Measurements from ENCODE around the gene PPT1. TPM values are rescaled to one million over a fixed set of nuclear protein-coding genes. Genes with fewer than 3 reads are reported as not detected.

The PPT1 gene
- total and polyA plus RNA-seq, 2 donors (not counting 3 experiments of a cell fraction or from before 2014, with no cell fraction given), result 58.0 to 131 TPM

DNA sequence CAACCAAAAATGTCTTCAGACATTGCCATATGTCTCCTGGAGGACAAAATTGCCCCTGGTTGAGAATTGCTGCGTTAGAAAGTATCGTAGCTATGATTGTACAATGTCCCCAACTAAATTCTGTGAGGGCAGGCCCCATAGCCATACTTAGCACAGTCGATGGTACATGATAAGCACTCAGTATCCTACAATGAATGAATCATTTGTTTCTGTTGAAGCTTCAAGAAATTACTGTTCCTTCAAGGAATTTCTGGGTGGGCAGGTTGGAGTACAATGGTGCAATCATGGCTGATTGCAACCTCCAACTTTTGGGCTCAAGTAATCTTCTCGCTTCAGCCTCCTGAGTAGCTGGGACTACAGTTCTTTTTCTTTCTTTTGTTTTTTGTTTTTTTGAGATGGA, 51.9 kb downstream of the PPT1 start:
- no peak overlapping the region for H3K4me3 ChIP-seq (replicated peaks in 1 of 3; ENCODE audit: insufficient read depth in 1 of 3, low read depth in 1 of 3, low read length in 3 of 3)
- peaks cover 5% of the 10 kb centered on the region for H4K20me1 ChIP-seq (replicated peaks; ENCODE audit: control insufficient read depth, extremely low read depth, insufficient read depth, low read length)
- no peak overlapping the region for H2AFZ ChIP-seq (ENCODE audit: low read depth, low read length)
- H3K36me3 ChIP-seq (ENCODE audit: control insufficient read depth in 2 of 2, extremely low read depth in 1 of 2, insufficient read depth in 2 of 2, low read length in 2 of 2), result peaks cover 0 to 3% of the 10 kb centered on the region in 2 experiments
- peaks cover 95% of the 10 kb centered on the region for H3K79me2 ChIP-seq (ENCODE audit: control insufficient read depth, insufficient read depth, low read length)
- H3K9me3 ChIP-seq (replicated peaks; ENCODE audit: control insufficient read depth, insufficient read depth, low read length), result no peaks in the 10 kb centered on the region
- no peak for FAIRE-seq
- dilution Hi-C loops (cut with MboI; ENCODE audit: extremely low pct_ligation_motif_present, low sequenced_read_pairs) (no loop called here), intact Hi-C loops (cut with micrococcal nuclease) (no loop called here)
- no peak overlapping the region for H3K27ac ChIP-seq (ENCODE audit: insufficient read depth, low read depth, low read length)
- no peak overlapping the region for H3K4me2 ChIP-seq (ENCODE audit: insufficient read depth, low read length)
- ChIA-PET CTCF (no interaction called here), POLR2A (no interaction called here)
- DNase-seq (ENCODE audit: low read depth, low spot score), result no peak
- no peak overlapping the region for H3K9ac ChIP-seq (replicated peaks; ENCODE audit: extremely low read depth, insufficient read depth, low read length)
- no peaks in the 10 kb centered on the region for H3K27me3 ChIP-seq (ENCODE audit: control insufficient read depth in 2 of 2, insufficient read depth in 2 of 2, low read length in 2 of 2)
- TF ChIP-seq JUN (IDR thresholded peaks at IDR 0.05; ENCODE audit: borderline replicate concordance, insufficient read depth, insufficient read length, low read depth) (no peak), POLR2A (IDR thresholded peaks at IDR 0.05; ENCODE audit: low read depth, low read length) (no peak), FOS (IDR thresholded peaks at IDR 0.05; ENCODE audit: borderline replicate concordance, insufficient read depth, low read length) (no peak), POLR2AphosphoS5 (IDR thresholded peaks at IDR 0.05; ENCODE audit: insufficient read depth, low read depth, low read length) (no peak), EZH2 (IDR thresholded peaks at IDR 0.05; ENCODE audit: borderline replicate concordance, low read depth, low read length, severe bottlenecking) (no peak), MAX (IDR thresholded peaks at IDR 0.05; ENCODE audit: insufficient read depth, insufficient read length) (no peak), MYC (IDR thresholded peaks at IDR 0.05; ENCODE audit: low read depth, low read length) (no peak), CTCF (IDR thresholded peaks at IDR 0.05; ENCODE audit: extremely low read depth in 1 of 2, insufficient read depth in 1 of 2, low read depth in 1 of 2, low read length in 2 of 2) (no peak), GATA2 (IDR thresholded peaks at IDR 0.05; ENCODE audit: insufficient read depth, insufficient read length, low read depth, low read length) (no peak)
- BruUV-seq (replicated peaks), result no TSS peak
- peaks cover 23% of the 10 kb centered on the region for H3K4me1 ChIP-seq (ENCODE audit: control insufficient read depth, extremely low read depth, insufficient read depth, low read length)
- no peaks in the 10 kb centered on the region for H3K9me1 ChIP-seq (replicated peaks; ENCODE audit: control insufficient read depth, extremely low read depth, insufficient read depth, low read length)

Measured in endothelial cell of umbilical vein (primary cell).